Measurements from ENCODE around the gene SLC4A2.
A peak's percentile ranks its signal among the peaks of the same experiment; 100 is the strongest.

SLC4A2 gene

GRCh38 chr7:151075662-151075971 lies 16.2 kb downstream of the SLC4A2 start:
- H3K4me3 ChIP-seq (ENCODE audit: low read depth, low read length): no peak overlapping the region
- POLR2A ChIA-PET: interaction anchor here (0.9 to 1.8 kb wide), 4 partner anchors 7 to 36 kb away, joined by 3 to 6 read pairs (median 5); no protein-coding TSS in a partner anchor
- no peak for TF ChIP-seq CTCF (IDR thresholded peaks at IDR 0.05; ENCODE audit: insufficient read depth, low read length, missing control alignments)
- CTCF ChIA-PET: interaction anchor here (1.2 to 2.4 kb wide), 3 partner anchors 13 to 32 kb away, joined by 6 to 11 read pairs (median 6); partner anchors contain the start of gene SLC4A2
- DNase-seq (ENCODE audit: low read depth, low spot score): no peak

DNA sequence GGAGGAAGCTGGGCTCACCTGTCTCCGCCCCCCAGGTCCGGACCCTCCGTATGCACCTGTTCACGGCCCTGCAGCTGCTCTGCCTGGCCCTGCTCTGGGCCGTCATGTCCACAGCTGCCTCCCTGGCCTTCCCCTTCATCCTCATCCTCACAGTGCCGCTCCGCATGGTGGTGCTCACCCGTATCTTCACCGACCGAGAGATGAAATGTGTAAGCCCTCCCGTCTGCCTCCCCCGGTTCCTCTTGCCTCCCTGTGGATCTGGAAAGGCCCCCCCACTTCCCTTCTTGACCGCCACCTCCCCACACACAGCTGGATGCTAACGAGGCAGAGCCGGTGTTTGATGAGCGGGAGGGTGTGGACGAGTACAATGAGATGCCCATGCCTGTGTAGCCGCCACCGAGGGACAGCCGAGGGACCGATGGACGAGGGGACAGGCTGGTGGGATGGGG lies 16.6 kb downstream of the SLC4A2 start:
- ChIA-PET POLR2A (interaction anchor here (0.9 to 1.8 kb wide), 5 partner anchors 8 to 36 kb away, joined by 3 to 6 read pairs (median 5); no protein-coding TSS in a partner anchor), CTCF (interaction anchor here (1.2 to 2.6 kb wide), 6 partner anchors 8 to 35 kb away, joined by 4 to 11 read pairs (median 8); partner anchors contain the start of gene SLC4A2)

GRCh38 chr7:151076863-151077704 lies 17.7 kb downstream of the SLC4A2 start:
- POLR2A ChIA-PET: interaction anchor here (0.8 to 1.8 kb wide), 5 partner anchors 8 to 38 kb away, joined by 3 to 5 read pairs (median 4); no protein-coding TSS in a partner anchor
- CTCF ChIA-PET: interaction anchor here (0.9 to 2.6 kb wide), 9 partner anchors 8 to 59 kb away, joined by 3 to 12 read pairs (median 6); partner anchors contain the start of gene SLC4A2
- DNase-seq (ENCODE audit: low read depth, low spot score): no peak
- H3K4me3 ChIP-seq (ENCODE audit: low read depth, low read length): no peak overlapping the region
- TF ChIP-seq CTCF (IDR thresholded peaks at IDR 0.05; ENCODE audit: insufficient read depth, low read length, missing control alignments): peak; percentile 49

More for the DNA sequence above, 16.6 kb downstream of the SLC4A2 start:
- no peak for DNase-seq (ENCODE audit: low read depth, low spot score)
- no peak for TF ChIP-seq CTCF (IDR thresholded peaks at IDR 0.05; ENCODE audit: insufficient read depth, low read length, missing control alignments)
- H3K4me3 ChIP-seq (ENCODE audit: low read depth, low read length): no peak overlapping the region

DNA sequence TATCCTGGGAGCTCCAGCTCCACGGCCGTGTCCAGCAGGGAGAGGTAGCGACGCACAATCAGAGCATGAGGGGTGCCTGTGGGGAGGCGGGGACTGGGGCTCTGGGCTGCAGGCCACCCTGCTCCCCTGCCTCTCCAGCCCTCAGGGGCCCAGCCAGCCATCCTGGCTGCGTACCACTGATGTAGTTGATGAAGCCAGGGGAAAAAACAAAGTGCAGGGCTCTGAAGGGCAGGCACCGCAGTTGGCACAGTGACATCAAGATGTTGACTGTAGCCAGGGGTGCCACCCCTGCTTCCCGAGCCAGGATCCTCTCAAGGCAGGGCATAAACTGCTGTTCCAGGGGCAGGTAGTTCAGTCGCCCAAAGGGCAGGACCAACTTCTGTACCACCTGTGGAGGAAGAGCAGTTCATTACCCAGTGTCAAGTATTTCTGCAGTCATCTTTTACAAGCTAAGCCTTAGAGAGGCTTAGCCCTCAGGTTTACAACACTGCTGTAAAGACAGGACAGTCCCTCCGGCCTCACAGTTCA lies 18.4 kb downstream of the SLC4A2 start:
- CTCF ChIA-PET: interaction anchor here (0.9 to 2.6 kb wide), 7 partner anchors 7 to 59 kb away, joined by 3 to 12 read pairs (median 4); partner anchors contain the start of gene SLC4A2

GRCh38 chr7:151078233-151079040 lies 19.0 kb downstream of the SLC4A2 start:
- no peak overlapping the region; the same call in none of the 2 replicates for H3K4me3 ChIP-seq (ENCODE audit: low read depth, low read length)
- TF ChIP-seq CTCF (IDR thresholded peaks at IDR 0.05; ENCODE audit: insufficient read depth, low read length, missing control alignments): no peak
- ChIA-PET CTCF (interaction anchor here (1.6 to 2.6 kb wide), 3 partner anchors 10 to 33 kb away, joined by 3 to 12 read pairs (median 11); no protein-coding TSS in a partner anchor), POLR2A (interaction anchor here (0.6 to 1.0 kb wide), 3 partner anchors 11 to 31 kb away, joined by 3 to 4 read pairs (median 3); no protein-coding TSS in a partner anchor)
- no peak for DNase-seq (ENCODE audit: low read depth, low spot score)

More for the DNA sequence above, 18.4 kb downstream of the SLC4A2 start:
- DNase-seq (ENCODE audit: low read depth, low spot score): no peak
- no peak overlapping the region for H3K4me3 ChIP-seq (ENCODE audit: low read depth, low read length)
- no peak for TF ChIP-seq CTCF (IDR thresholded peaks at IDR 0.05; ENCODE audit: insufficient read depth, low read length, missing control alignments)
- POLR2A ChIA-PET: interaction anchor here (0.6 to 1.1 kb wide), 4 partner anchors 10 to 39 kb away, joined by 3 to 4 read pairs (median 4); no protein-coding TSS in a partner anchor
